H1 (cell line): ENCODE measurements around the gene MRGPRE. TPM values are rescaled to one million over a fixed set of nuclear protein-coding genes. Genes with fewer than 3 reads are reported as not detected.

ENCODE experiments used
- CTCF ChIA-PET: fragments of 300-600 bp; sonication (Branson Sonifier 250); formaldehyde crosslinking; loops from one replicate; lab custom pipeline; 2021; ENCODE audit not compliant: partially characterized antibody; lab: Charles Lee
- POLR2A ChIA-PET: fragments of 300-600 bp; sonication (Branson Sonifier 250); formaldehyde crosslinking; loops from one replicate; lab custom pipeline; 2021; ENCODE audit warnings: inconsistent platforms; ENCODE audit not compliant: partially characterized antibody; lab: Charles Lee
- DNase-seq, 2 experiments: peaks; one replicate each; pipeline versions ENCODE4 v3.0.0 to v3.0.0-alpha.2; 2010 to 2022; ENCODE audit warnings: low spot score in 2 of 2, low read depth in 1 of 2, mixed read lengths in 1 of 2
- FAIRE-seq: peaks from 2 replicates; lab custom pipeline; 2011; peaks lifted over from hg19 to GRCh38; lab: Jason Lieb, UNC
- H2AFZ ChIP-seq: 2 replicates; pipeline ENCODE4 v1.8.1; 2012; ENCODE audit warnings: low read length, inconsistent platforms
- H2AK5ac ChIP-seq: 2 replicates; pipeline ENCODE4 v1.6.1; 2013; ENCODE audit warnings: low read depth, low read length
- H2BK120ac ChIP-seq: replicated peaks from 2 replicates; pipeline ENCODE3; 2013; ENCODE audit warnings: low read depth, low read length, inconsistent platforms
- H2BK12ac ChIP-seq: 2 replicates; pipeline ENCODE4 v1.6.1; 2013; ENCODE audit warnings: low read depth, low read length
- H2BK15ac ChIP-seq: 2 replicates; pipeline ENCODE4 v1.6.1; 2013; ENCODE audit warnings: low read length
- H2BK20ac ChIP-seq: 2 replicates; pipeline ENCODE4 v1.6.1; 2013; ENCODE audit warnings: low read length
- H2BK5ac ChIP-seq: 2 replicates; pipeline ENCODE4 v1.6.1; 2013; ENCODE audit warnings: low read depth, low read length
- H3K14ac ChIP-seq: 2 replicates; pipeline ENCODE4 v1.6.1; 2013; ENCODE audit warnings: inconsistent platforms; ENCODE audit not compliant: insufficient read length
- H3K18ac ChIP-seq: 2 replicates; pipeline ENCODE4 v1.6.1; 2013; ENCODE audit warnings: low read length; ENCODE audit errors: extremely low read depth
- H3K23ac ChIP-seq: 2 replicates; pipeline ENCODE4 v1.6.1; 2013; ENCODE audit warnings: inconsistent platforms; ENCODE audit not compliant: insufficient read length
- H3K23me2 ChIP-seq: 2 replicates; pipeline ENCODE4 v1.6.1; 2013; ENCODE audit warnings: low read depth, low read length
- H3K27ac ChIP-seq: 2 replicates; pipeline ENCODE4 v1.6.1; 2011; ENCODE audit warnings: low read depth, low read length, inconsistent platforms
- H3K27me3 ChIP-seq, 4 experiments: replicated peaks in 1 of 4; 1 replicate in 1 of 4; 2 replicates in 3 of 4; pipeline versions ENCODE4 v1.6.1 to v1.8.1; 2011 to 2013; ENCODE audit warnings: low read length in 3 of 4, mild to moderate bottlenecking in 3 of 4, inconsistent platforms in 2 of 4, mixed read lengths in 2 of 4, moderate library complexity in 1 of 4; ENCODE audit not compliant: control insufficient read depth in 3 of 4, insufficient read depth in 3 of 4; ENCODE audit errors: extremely low read depth in 1 of 4
- H3K36me3 ChIP-seq, 4 experiments: 2 replicates each; pipeline versions ENCODE4 v1.6.1 to v1.8.1; 2011 to 2013; ENCODE audit warnings: mild to moderate bottlenecking in 4 of 4, low read length in 3 of 4, moderate library complexity in 2 of 4, control low read depth in 1 of 4, inconsistent platforms in 1 of 4; ENCODE audit not compliant: insufficient read depth in 4 of 4, control insufficient read depth in 2 of 4
- H3K4ac ChIP-seq: replicated peaks from 2 replicates; pipeline ENCODE3; 2013; ENCODE audit warnings: low read length, low read depth, mixed read lengths, inconsistent platforms; ENCODE audit not compliant: insufficient read length
- H3K4me1 ChIP-seq, 4 experiments: replicated peaks in 1 of 4; 1 replicate in 1 of 4; 2 replicates in 3 of 4; pipeline versions ENCODE4 v1.6.1 to v1.8.1; 2011 to 2013; ENCODE audit warnings: low read length in 3 of 4, inconsistent platforms in 2 of 4, mixed read lengths in 1 of 4; ENCODE audit not compliant: insufficient read depth in 4 of 4, control insufficient read depth in 3 of 4
- H3K4me2 ChIP-seq, 2 experiments: 2 replicates each; pipeline versions ENCODE4 v1.6.1 to v1.8.1; 2011 to 2013; ENCODE audit warnings: low read depth in 2 of 2, low read length in 2 of 2, control low read depth in 1 of 2, inconsistent platforms in 1 of 2, mild to moderate bottlenecking in 1 of 2; ENCODE audit not compliant: insufficient read depth in 1 of 2
- H3K4me3 ChIP-seq, 4 experiments: fragments of 200-600, 300-600 bp in 1 of 4; sonication (generic), shearing (Covaris generic), sonication (Bioruptor Twin) in 1 of 4; 2 replicates each; pipeline versions ENCODE4 v1.5.1 to v1.8.1; 2011 to 2016; ENCODE audit warnings: low read length in 4 of 4, low read depth in 3 of 4, control low read depth in 2 of 4, inconsistent platforms in 2 of 4, mild to moderate bottlenecking in 2 of 4, mixed read lengths in 1 of 4, moderate library complexity in 1 of 4; ENCODE audit not compliant: insufficient read depth in 2 of 4; ENCODE audit errors: extremely low read depth in 1 of 4
- H3K56ac ChIP-seq: replicated peaks from 2 replicates; pipeline ENCODE3; 2013; ENCODE audit warnings: low read depth, mild to moderate bottlenecking, mixed read lengths, low read length, inconsistent platforms; ENCODE audit not compliant: insufficient read length
- H3K79me1 ChIP-seq: 2 replicates; pipeline ENCODE4 v1.6.1; 2013; ENCODE audit warnings: low read depth, low read length, control low read depth
- H3K79me2 ChIP-seq, 2 experiments: 2 replicates each; pipeline versions ENCODE4 v1.6.1 to v1.8.1; 2012 to 2013; ENCODE audit warnings: low read length in 2 of 2, mild to moderate bottlenecking in 2 of 2, inconsistent platforms in 1 of 2; ENCODE audit not compliant: insufficient read depth in 2 of 2, control insufficient read depth in 1 of 2
- H3K9ac ChIP-seq, 4 experiments: replicated peaks in 1 of 4; 1 replicate in 1 of 4; 2 replicates in 3 of 4; pipeline versions ENCODE4 v1.6.1 to v1.8.1; 2011 to 2013; ENCODE audit warnings: low read depth in 3 of 4, low read length in 3 of 4, control low read depth in 2 of 4, mild to moderate bottlenecking in 2 of 4, moderate library complexity in 2 of 4, inconsistent platforms in 1 of 4; ENCODE audit errors: extremely low read depth in 1 of 4
- H3K9me3 ChIP-seq, 2 experiments: 2 replicates each; pipeline versions ENCODE4 v1.6.1 to v1.8.1; 2012 to 2013; ENCODE audit warnings: mild to moderate bottlenecking in 2 of 2, moderate library complexity in 2 of 2, control low read depth in 1 of 2, inconsistent platforms in 1 of 2, low read depth in 1 of 2, low read length in 1 of 2, mixed read lengths in 1 of 2; ENCODE audit not compliant: insufficient read depth in 2 of 2
- H4K20me1 ChIP-seq, 2 experiments: replicated peaks in 1 of 2; 2 replicates each; pipeline versions ENCODE3 to v1.8.1; 2011 to 2013; ENCODE audit warnings: inconsistent platforms in 2 of 2, low read length in 2 of 2, mild to moderate bottlenecking in 1 of 2; ENCODE audit not compliant: insufficient read depth in 2 of 2, control insufficient read depth in 1 of 2
- H4K5ac ChIP-seq: 2 replicates; pipeline ENCODE4 v1.6.1; 2013; ENCODE audit warnings: low read length, low read depth, mixed read lengths, inconsistent platforms; ENCODE audit not compliant: insufficient read length
- H4K8ac ChIP-seq: 2 replicates; pipeline ENCODE4 v1.8.0; 2013; ENCODE audit warnings: mild to moderate bottlenecking, moderate library complexity, low read length, inconsistent platforms; ENCODE audit not compliant: insufficient read depth; ENCODE audit errors: extremely low read depth
- H4K91ac ChIP-seq: replicated peaks from 2 replicates; pipeline ENCODE3; 2013; ENCODE audit warnings: low read length, mixed read lengths, inconsistent platforms; ENCODE audit not compliant: insufficient read length
- EP300 ChIP-seq, 2 experiments: IDR thresholded peaks; 1 replicate in 1 of 2; 2 replicates in 1 of 2; pipeline ENCODE4 v1.6.1; 2011 to 2012; ENCODE audit warnings: low read depth in 2 of 2, low read length in 2 of 2, mild to moderate bottlenecking in 2 of 2, borderline replicate concordance in 1 of 2, inconsistent platforms in 1 of 2, moderate library complexity in 1 of 2
- GABPA ChIP-seq: IDR thresholded peaks from 2 replicates; pipeline ENCODE4 v1.6.1; 2011; ENCODE audit warnings: mild to moderate bottlenecking, low read length, moderate library complexity, borderline replicate concordance; ENCODE audit not compliant: insufficient read depth
- KDM1A ChIP-seq: fragments of 200-600, 300-600 bp; sonication (generic); IDR thresholded peaks from 2 replicates; pipeline ENCODE4 v1.7.1; 2016; ENCODE audit warnings: mild to moderate bottlenecking, low read length, borderline replicate concordance
- PHF8 ChIP-seq: fragments of 200-600 bp; sonication (generic); conservative IDR thresholded peaks from 2 replicates; pipeline ENCODE4 v1.7.1; 2012; ENCODE audit warnings: low read depth, mild to moderate bottlenecking, inconsistent platforms, low read length, moderate library complexity
- SRF ChIP-seq: IDR thresholded peaks from 2 replicates; pipeline ENCODE4 v1.6.1; 2011; ENCODE audit warnings: mild to moderate bottlenecking, low read depth, low read length, moderate library complexity
- WGBS, 2 experiments: shearing (Covaris generic) in 1 of 2; methylation state at CpG; one replicate each; pipeline versions ENCODE4 v1.1.6 to v1.1.7; 2013 to 2015; ENCODE audit warnings: low lambda C conversion rate in 2 of 2, mixed read lengths in 2 of 2, inconsistent platforms in 1 of 2, low coverage in 1 of 2, missing lambda C conversion rate in 1 of 2; ENCODE audit not compliant: insufficient replicate concordance in 2 of 2, insufficient coverage in 1 of 2, insufficient read length in 1 of 2; ENCODE audit errors: extremely low coverage in 1 of 2, missing lambda C conversion rate in 1 of 2; 5-methylcytosine and 5-hydroxymethylcytosine counted together
- polyA plus RNA-seq, 7 experiments: library from polyadenylated mRNA; depleted of rRNA in 3 of 7; stranded (reverse) in 5 of 7; unstranded in 2 of 7; fragments of >200 nt in 5 of 7; fragments of 200-250 nt in 2 of 7; gene quantifications; 1 replicate in 5 of 7; 2 replicates in 1 of 7; 4 replicates in 1 of 7; pipeline versions ENCODE4 v1.2.1 to v1.2.3, GENCODE V29; 2011 to 2013; ENCODE audit warnings: missing spikeins in 2 of 7, mixed read lengths in 2 of 7
- total RNA-seq: library from RNA; stranded (reverse); fragmentation: NEBNext Ultra II Directional; extraction: Animal tissue kit (Norgen Biotek cat#: 25700); gene quantifications from 2 replicates; pipeline ENCODE4 v1.2.1, GENCODE V29; 2021

MRGPRE gene
- total and polyA plus RNA-seq, 2 of the 8 experiments (the other 6 are each of a cell fraction or from before 2014, with no cell fraction given), result not detected

- H4K91ac ChIP-seq, result peak overlapping the region; percentile 32
- H2BK12ac ChIP-seq, result no peak overlapping the region
- POLR2A ChIA-PET, result interaction anchor here (1.2 kb wide), 1 partner anchor 11 kb away, joined by 3 read pairs; no protein-coding TSS in a partner anchor
- no peak overlapping the region for H2AK5ac ChIP-seq
- H2BK20ac ChIP-seq, result no peak overlapping the region
- no peak overlapping the region for H3K4ac ChIP-seq
- no peaks in the 10 kb centered on the region for H3K36me3 ChIP-seq
- no peak overlapping the region for H3K9ac ChIP-seq
- no peak overlapping the region for H2BK15ac ChIP-seq
- H4K20me1 ChIP-seq, result no peaks in the 10 kb centered on the region
- H3K56ac ChIP-seq, result no peak overlapping the region
- no peak overlapping the region for H3K4me2 ChIP-seq
- H4K8ac ChIP-seq, result no peak overlapping the region
- no peak overlapping the region for H2BK120ac ChIP-seq
- no peak overlapping the region for H3K14ac ChIP-seq
- 0 out of 2 replicates have a peak, but pooled peaks have one; percentile 42 for TF ChIP-seq SRF
- no peak for TF ChIP-seq EP300 (IDR thresholded peaks at IDR 0.05; ENCODE audit: borderline replicate concordance in 1 of 2, low read depth in 2 of 2, low read length in 2 of 2)
- TF ChIP-seq PHF8, result no peak
- TF ChIP-seq GABPA, result no peak
- TF ChIP-seq KDM1A, result no peak
- H3K79me2 ChIP-seq, result no peaks in the 10 kb centered on the region
- no peaks in the 10 kb centered on the region for H3K27me3 ChIP-seq
- H3K18ac ChIP-seq, result no peak overlapping the region
- H4K5ac ChIP-seq, result no peak overlapping the region
- no peak overlapping the region for H3K27ac ChIP-seq
- H3K23ac ChIP-seq, result no peak overlapping the region
- 92% methylated on average over 12 of the region's 12 CpGs; no CpG with 5 or more reads in 1 of the 2 experiments for WGBS, 2 experiments
- CTCF ChIA-PET, result interaction anchor here (0.7 to 3.9 kb wide), 3 partner anchors 12 to 36 kb away, joined by 3 to 14 read pairs (median 3); no protein-coding TSS in a partner anchor
- no peak overlapping the region for H3K4me3 ChIP-seq
- no peak for FAIRE-seq
- no peaks in the 10 kb centered on the region for H3K79me1 ChIP-seq
- no peaks in the 10 kb centered on the region for H3K23me2 ChIP-seq
- H2BK5ac ChIP-seq, result no peak overlapping the region
- H3K4me1 ChIP-seq, result no peaks in the 10 kb centered on the region
- 0 out of 4 replicates have a peak, but pooled peaks cover 0 to 2% of the 10 kb centered on the region in 2 experiments for H3K9me3 ChIP-seq
- no peak for DNase-seq
- no peak overlapping the region for H2AFZ ChIP-seq
These were observed 50.3 kb downstream of the MRGPRE start for GRCh38 chr11:3181725-3182461.
